Measurements from ENCODE around the gene ACAT1. TPM values are rescaled to one million over a fixed set of nuclear protein-coding genes. Genes with fewer than 3 reads are reported as not detected.
A peak's percentile ranks its signal among the peaks of the same experiment; 100 is the strongest.

ACAT1 gene
- total RNA-seq (ENCODE audit: unreplicated experiment) = 39.4 TPM
- long read RNA-seq, transcript ACAT1-201 (12 exons, 1,761 nt) = major isoform, 69 of 75 reads
- long read RNA-seq, partial matches to known transcripts = 1 of 75 reads
- long read RNA-seq, other reads (novel, unspliced or antisense) = 5 of 75 reads

- Mint-ChIP-seq H3K9me3 (ENCODE audit: unreplicated experiment) (peaks cover 7% of the 10 kb centered on the region), H3K36me3 (ENCODE audit: unreplicated experiment) (no peaks in the 10 kb centered on the region), H3K27me3 (ENCODE audit: unreplicated experiment) (peaks cover 5% of the 10 kb centered on the region), H3K4me3 (ENCODE audit: unreplicated experiment) (peak within 1 kb of the TSS; percentile 95), H3K4me1 (ENCODE audit: low read depth, unreplicated experiment) (peaks cover 8% of the 10 kb centered on the region), H3K27ac (ENCODE audit: unreplicated experiment) (peak within 1 kb of the TSS; percentile 85)
- DNase-seq = peak; percentile 99
- peak; percentile 71 for TF ChIP-seq CTCF (IDR thresholded peaks at IDR 0.05; ENCODE audit: partially characterized antibody, unreplicated experiment)
Observed at GRCh38 chr11:108121274-108122155, at the start of gene ACAT1. ACAT1 (plus strand) TSS chr11:108121567; CDS start chr11:108121607, 40 bp downstream.

- no peak for DNase-seq
- no peaks in the 10 kb centered on the region for H3K4me1 Mint-ChIP-seq (ENCODE audit: low read depth, unreplicated experiment)
- no peak overlapping the region for H3K27ac Mint-ChIP-seq (ENCODE audit: unreplicated experiment)
- H3K9me3 Mint-ChIP-seq (ENCODE audit: unreplicated experiment) = no peaks in the 10 kb centered on the region
- no peak for TF ChIP-seq CTCF (IDR thresholded peaks at IDR 0.05; ENCODE audit: partially characterized antibody, unreplicated experiment)
- H3K4me3 Mint-ChIP-seq (ENCODE audit: unreplicated experiment) = no peak overlapping the region
- peaks cover 4% of the 10 kb centered on the region for H3K36me3 Mint-ChIP-seq (ENCODE audit: unreplicated experiment)
- H3K27me3 Mint-ChIP-seq (ENCODE audit: unreplicated experiment) = no peaks in the 10 kb centered on the region
Observed at GRCh38 chr11:108084811-108085210, 36.6 kb upstream of the ACAT1 start.

GRCh38 chr11:108085672-108086071 lies 35.7 kb upstream of the ACAT1 start:
- Mint-ChIP-seq H3K27ac (ENCODE audit: unreplicated experiment) (no peak overlapping the region), H3K36me3 (ENCODE audit: unreplicated experiment) (peaks cover 4% of the 10 kb centered on the region), H3K4me1 (ENCODE audit: low read depth, unreplicated experiment) (no peaks in the 10 kb centered on the region), H3K27me3 (ENCODE audit: unreplicated experiment) (no peaks in the 10 kb centered on the region), H3K9me3 (ENCODE audit: unreplicated experiment) (no peaks in the 10 kb centered on the region), H3K4me3 (ENCODE audit: unreplicated experiment) (no peak overlapping the region)
- no peak for DNase-seq
- no peak for TF ChIP-seq CTCF (IDR thresholded peaks at IDR 0.05; ENCODE audit: partially characterized antibody, unreplicated experiment)

GRCh38 chr11:108092134-108092533 lies 29.2 kb upstream of the ACAT1 start:
- TF ChIP-seq CTCF (IDR thresholded peaks at IDR 0.05; ENCODE audit: partially characterized antibody, unreplicated experiment) = no peak
- Mint-ChIP-seq H3K4me1 (ENCODE audit: low read depth, unreplicated experiment) (no peaks in the 10 kb centered on the region), H3K27me3 (ENCODE audit: unreplicated experiment) (no peaks in the 10 kb centered on the region), H3K9me3 (ENCODE audit: unreplicated experiment) (no peaks in the 10 kb centered on the region), H3K27ac (ENCODE audit: unreplicated experiment) (no peak overlapping the region), H3K4me3 (ENCODE audit: unreplicated experiment) (no peak overlapping the region), H3K36me3 (ENCODE audit: unreplicated experiment) (peaks cover 5% of the 10 kb centered on the region)
- no peak for DNase-seq

All from glutamatergic neuron (in vitro differentiated cells).